ENCODE measurements around the gene TRIP10.

The TRIP10 gene

DNA sequence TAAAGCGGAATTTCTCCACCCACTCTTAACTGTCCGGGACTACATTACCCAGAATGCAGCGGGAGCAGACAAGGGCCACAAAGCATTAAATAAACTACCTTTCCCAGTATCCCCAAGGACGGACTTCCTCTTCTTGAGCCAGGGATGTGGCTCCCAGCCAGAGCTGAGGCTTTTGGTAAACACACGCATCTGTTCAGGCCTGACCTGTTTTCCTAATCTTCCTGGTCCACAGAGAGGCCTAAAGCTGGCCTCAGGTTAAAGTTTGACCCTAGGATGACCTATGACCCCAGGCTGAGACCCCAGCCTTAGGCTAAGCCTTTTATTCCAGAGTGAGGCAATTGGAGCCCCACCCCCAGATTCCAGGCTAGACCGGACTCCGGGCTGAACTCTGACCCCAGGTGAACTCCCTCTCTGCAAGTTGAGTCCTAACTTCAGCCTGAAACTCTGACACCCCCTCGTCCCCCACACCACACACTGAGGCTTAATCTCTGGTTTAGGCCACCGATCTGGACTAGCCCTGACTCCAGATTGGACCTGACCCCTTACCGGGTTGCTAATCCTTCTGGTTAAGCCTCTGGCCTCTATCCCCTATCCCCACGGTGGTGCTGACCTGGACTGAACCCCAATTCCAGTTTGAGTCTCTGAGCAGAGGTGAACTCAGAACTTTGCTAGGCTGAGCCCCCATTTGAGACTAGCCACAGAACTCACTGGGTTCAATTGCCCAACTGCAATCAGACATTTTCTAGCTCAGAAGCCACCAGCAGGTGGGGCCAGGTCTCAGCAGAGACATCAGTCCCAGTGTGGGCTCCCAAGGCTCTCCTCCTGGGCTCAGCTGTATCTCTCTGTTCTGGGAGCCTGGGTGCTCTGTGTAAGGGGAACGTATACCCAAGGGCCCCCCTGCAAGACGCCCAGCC, 1.4 kb upstream of the TRIP10 start:
- ATAC-seq: peak; percentile 50
- TF ChIP-seq ZC3H10 (CRISPR knock-in tag; IDR thresholded peaks at IDR 0.05): no peak
- no peak for TF ChIP-seq ZNF565 (CRISPR knock-in tag; conservative IDR thresholded peaks at IDR 0.05; ENCODE audit: low read depth)
- TF ChIP-seq CSDC2 (CRISPR knock-in tag; IDR thresholded peaks at IDR 0.05): no peak
- no peak for TF ChIP-seq ISL1 (CRISPR knock-in tag; IDR thresholded peaks at IDR 0.05)
- no peak for TF ChIP-seq ZFP3 (CRISPR knock-in tag; IDR thresholded peaks at IDR 0.05)
- TF ChIP-seq SNAI2 (CRISPR knock-in tag; IDR thresholded peaks at IDR 0.05): no peak
- TF ChIP-seq ESRRG (CRISPR knock-in tag; IDR thresholded peaks at IDR 0.05): no peak
- TF ChIP-seq PPARA (CRISPR knock-in tag; IDR thresholded peaks at IDR 0.05; ENCODE audit: borderline replicate concordance): no peak
- TF ChIP-seq, protein P1, sequence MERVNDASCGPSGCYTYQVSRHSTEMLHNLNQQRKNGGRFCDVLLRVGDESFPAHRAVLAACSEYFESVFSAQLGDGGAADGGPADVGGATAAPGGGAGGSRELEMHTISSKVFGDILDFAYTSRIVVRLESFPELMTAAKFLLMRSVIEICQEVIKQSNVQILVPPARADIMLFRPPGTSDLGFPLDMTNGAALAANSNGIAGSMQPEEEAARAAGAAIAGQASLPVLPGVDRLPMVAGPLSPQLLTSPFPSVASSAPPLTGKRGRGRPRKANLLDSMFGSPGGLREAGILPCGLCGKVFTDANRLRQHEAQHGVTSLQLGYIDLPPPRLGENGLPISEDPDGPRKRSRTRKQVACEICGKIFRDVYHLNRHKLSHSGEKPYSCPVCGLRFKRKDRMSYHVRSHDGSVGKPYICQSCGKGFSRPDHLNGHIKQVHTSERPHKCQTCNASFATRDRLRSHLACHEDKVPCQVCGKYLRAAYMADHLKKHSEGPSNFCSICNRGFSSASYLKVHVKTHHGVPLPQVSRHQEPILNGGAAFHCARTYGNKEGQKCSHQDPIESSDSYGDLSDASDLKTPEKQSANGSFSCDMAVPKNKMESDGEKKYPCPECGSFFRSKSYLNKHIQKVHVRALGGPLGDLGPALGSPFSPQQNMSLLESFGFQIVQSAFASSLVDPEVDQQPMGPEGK (CRISPR knock-in tag; IDR thresholded peaks at IDR 0.05; ENCODE audit: borderline replicate concordance): no peak

DNA sequence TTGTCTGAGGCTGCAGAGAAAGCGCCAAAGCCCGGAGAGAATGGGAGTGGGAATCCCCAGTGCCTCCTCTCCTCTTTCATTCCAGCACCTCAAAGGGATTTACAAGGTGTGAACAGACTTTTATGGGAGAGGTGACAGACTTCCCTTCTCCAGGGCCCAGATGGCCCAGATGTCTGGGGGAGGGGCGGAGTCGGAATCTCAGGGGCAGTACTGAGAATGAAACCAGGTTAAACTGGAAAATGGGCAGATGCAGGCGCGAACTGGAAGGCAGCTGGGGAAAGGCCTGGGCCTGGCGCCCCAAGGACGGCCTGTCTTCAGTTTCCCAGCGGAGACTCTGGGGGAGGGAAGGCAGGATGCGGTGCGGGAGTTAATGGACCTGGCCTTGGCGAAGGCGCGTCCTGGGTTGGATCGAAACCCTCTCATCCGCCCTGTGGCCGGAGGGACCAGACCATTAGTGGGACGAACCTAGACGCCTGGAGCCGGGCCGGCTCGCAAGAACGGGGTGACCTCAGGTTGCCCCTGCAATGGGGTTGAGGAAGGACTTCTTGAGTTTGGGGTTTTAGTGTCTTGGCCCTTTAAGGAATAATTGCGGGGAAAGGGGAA, 592 bp upstream of the TRIP10 start:
- no peak for ATAC-seq
- no peak for TF ChIP-seq TOX (CRISPR knock-in tag; IDR thresholded peaks at IDR 0.05; ENCODE audit: borderline replicate concordance)
- no peak for TF ChIP-seq ZNF565 (CRISPR knock-in tag; conservative IDR thresholded peaks at IDR 0.05; ENCODE audit: low read depth)
- TF ChIP-seq, protein P2, sequence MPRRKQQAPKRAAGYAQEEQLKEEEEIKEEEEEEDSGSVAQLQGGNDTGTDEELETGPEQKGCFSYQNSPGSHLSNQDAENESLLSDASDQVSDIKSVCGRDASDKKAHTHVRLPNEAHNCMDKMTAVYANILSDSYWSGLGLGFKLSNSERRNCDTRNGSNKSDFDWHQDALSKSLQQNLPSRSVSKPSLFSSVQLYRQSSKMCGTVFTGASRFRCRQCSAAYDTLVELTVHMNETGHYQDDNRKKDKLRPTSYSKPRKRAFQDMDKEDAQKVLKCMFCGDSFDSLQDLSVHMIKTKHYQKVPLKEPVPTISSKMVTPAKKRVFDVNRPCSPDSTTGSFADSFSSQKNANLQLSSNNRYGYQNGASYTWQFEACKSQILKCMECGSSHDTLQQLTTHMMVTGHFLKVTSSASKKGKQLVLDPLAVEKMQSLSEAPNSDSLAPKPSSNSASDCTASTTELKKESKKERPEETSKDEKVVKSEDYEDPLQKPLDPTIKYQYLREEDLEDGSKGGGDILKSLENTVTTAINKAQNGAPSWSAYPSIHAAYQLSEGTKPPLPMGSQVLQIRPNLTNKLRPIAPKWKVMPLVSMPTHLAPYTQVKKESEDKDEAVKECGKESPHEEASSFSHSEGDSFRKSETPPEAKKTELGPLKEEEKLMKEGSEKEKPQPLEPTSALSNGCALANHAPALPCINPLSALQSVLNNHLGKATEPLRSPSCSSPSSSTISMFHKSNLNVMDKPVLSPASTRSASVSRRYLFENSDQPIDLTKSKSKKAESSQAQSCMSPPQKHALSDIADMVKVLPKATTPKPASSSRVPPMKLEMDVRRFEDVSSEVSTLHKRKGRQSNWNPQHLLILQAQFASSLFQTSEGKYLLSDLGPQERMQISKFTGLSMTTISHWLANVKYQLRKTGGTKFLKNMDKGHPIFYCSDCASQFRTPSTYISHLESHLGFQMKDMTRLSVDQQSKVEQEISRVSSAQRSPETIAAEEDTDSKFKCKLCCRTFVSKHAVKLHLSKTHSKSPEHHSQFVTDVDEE (CRISPR knock-in tag; IDR thresholded peaks at IDR 0.05): no peak
- no peak for TF ChIP-seq CSDC2 (CRISPR knock-in tag; IDR thresholded peaks at IDR 0.05)
- TF ChIP-seq, protein P3, sequence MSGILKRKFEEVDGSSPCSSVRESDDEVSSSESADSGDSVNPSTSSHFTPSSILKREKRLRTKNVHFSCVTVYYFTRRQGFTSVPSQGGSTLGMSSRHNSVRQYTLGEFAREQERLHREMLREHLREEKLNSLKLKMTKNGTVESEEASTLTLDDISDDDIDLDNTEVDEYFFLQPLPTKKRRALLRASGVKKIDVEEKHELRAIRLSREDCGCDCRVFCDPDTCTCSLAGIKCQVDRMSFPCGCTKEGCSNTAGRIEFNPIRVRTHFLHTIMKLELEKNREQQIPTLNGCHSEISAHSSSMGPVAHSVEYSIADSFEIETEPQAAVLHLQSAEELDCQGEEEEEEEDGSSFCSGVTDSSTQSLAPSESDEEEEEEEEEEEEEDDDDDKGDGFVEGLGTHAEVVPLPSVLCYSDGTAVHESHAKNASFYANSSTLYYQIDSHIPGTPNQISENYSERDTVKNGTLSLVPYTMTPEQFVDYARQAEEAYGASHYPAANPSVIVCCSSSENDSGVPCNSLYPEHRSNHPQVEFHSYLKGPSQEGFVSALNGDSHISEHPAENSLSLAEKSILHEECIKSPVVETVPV (CRISPR knock-in tag; IDR thresholded peaks at IDR 0.05): no peak
- no peak for TF ChIP-seq RARB (CRISPR knock-in tag; IDR thresholded peaks at IDR 0.05)
- TF ChIP-seq OSR1 (CRISPR knock-in tag; IDR thresholded peaks at IDR 0.05): no peak
- TF ChIP-seq, protein P4, sequence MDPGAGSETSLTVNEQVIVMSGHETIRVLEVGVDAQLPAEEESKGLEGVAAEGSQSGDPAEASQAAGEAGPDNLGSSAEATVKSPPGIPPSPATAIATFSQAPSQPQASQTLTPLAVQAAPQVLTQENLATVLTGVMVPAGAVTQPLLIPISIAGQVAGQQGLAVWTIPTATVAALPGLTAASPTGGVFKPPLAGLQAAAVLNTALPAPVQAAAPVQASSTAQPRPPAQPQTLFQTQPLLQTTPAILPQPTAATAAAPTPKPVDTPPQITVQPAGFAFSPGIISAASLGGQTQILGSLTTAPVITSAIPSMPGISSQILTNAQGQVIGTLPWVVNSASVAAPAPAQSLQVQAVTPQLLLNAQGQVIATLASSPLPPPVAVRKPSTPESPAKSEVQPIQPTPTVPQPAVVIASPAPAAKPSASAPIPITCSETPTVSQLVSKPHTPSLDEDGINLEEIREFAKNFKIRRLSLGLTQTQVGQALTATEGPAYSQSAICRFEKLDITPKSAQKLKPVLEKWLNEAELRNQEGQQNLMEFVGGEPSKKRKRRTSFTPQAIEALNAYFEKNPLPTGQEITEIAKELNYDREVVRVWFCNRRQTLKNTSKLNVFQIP (CRISPR knock-in tag; IDR thresholded peaks at IDR 0.05; ENCODE audit: borderline replicate concordance, low read depth): no peak
- TF ChIP-seq ESRRG (CRISPR knock-in tag; IDR thresholded peaks at IDR 0.05): no peak
- TF ChIP-seq, protein P5, sequence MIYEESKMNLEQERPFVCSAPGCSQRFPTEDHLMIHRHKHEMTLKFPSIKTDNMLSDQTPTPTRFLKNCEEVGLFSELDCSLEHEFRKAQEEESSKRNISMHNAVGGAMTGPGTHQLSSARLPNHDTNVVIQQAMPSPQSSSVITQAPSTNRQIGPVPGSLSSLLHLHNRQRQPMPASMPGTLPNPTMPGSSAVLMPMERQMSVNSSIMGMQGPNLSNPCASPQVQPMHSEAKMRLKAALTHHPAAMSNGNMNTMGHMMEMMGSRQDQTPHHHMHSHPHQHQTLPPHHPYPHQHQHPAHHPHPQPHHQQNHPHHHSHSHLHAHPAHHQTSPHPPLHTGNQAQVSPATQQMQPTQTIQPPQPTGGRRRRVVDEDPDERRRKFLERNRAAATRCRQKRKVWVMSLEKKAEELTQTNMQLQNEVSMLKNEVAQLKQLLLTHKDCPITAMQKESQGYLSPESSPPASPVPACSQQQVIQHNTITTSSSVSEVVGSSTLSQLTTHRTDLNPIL (CRISPR knock-in tag; IDR thresholded peaks at IDR 0.05; ENCODE audit: low read depth): no peak
- TF ChIP-seq ZFP3 (CRISPR knock-in tag; IDR thresholded peaks at IDR 0.05): no peak
- TF ChIP-seq ZNF8 (CRISPR knock-in tag; IDR thresholded peaks at IDR 0.05): no peak
- TF ChIP-seq ZC3H10 (CRISPR knock-in tag; IDR thresholded peaks at IDR 0.05): no peak
- no peak for TF ChIP-seq PPARA (CRISPR knock-in tag; IDR thresholded peaks at IDR 0.05; ENCODE audit: borderline replicate concordance)
- TF ChIP-seq ZNF70 (CRISPR knock-in tag; IDR thresholded peaks at IDR 0.05): no peak
- no peak for TF ChIP-seq ISL1 (CRISPR knock-in tag; IDR thresholded peaks at IDR 0.05)
